Measurements from ENCODE around the gene MYBPHL.
"Not testable (repeated sequence)": the region's sequence is repeated elsewhere in the genome, so short reads cannot be mapped to it uniquely, and the experiment has no call there.

Gene MYBPHL

DNA sequence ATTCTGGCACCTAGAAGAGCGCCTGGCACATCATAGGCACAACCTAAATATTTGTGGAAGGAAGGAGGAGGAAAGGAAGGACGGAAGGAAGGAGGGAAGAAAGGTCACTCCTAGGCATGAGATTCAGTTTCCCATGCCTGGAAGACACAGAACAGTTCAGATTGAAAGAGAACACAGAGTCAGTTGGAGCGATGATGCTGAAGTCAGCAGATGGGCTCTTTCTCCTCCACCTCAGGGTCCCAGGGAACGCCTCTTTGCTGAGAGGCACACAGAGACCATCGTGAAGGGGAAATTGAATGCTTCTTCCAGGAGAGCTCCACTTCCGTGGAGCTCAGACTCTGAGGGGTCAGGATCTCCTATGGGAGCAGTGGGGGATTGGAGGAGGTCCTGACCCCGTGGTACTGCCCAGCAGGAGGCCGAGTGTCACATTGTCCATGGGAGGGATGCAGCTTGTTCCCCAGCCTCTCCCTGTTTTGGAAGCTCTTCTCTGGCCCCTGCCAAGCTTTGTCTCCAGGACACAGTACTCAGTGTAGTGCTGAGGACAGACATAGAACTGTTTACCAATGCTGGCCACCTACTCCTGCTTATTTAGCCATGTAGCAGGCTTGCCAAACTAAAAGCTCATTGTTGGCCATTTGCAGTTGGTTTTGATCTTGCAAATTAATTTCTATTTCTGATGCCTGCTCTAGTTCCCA lies 2.4 kb downstream of the MYBPHL start:
- no peak for DNase-seq

DNA sequence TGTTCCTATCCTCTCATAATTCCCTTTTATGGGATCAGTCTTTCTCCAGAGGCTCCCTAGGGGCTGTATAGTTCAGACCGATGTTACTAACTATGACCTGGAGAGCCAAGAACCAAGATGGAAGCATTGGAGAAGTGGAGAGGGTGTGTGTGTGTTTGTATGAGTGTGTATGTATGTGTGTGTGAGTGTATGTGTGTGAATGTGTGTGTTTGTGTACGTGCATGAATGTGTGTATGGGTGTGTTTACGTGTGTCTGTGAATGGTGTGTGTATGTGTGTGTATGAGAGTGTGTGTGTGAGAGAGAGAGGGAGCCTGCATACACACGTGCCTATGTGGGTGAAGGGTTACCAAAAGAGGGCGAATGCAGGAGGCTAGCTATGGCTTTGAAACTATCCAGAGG lies 4.9 kb downstream of the MYBPHL start:
- no peak for DNase-seq

DNA sequence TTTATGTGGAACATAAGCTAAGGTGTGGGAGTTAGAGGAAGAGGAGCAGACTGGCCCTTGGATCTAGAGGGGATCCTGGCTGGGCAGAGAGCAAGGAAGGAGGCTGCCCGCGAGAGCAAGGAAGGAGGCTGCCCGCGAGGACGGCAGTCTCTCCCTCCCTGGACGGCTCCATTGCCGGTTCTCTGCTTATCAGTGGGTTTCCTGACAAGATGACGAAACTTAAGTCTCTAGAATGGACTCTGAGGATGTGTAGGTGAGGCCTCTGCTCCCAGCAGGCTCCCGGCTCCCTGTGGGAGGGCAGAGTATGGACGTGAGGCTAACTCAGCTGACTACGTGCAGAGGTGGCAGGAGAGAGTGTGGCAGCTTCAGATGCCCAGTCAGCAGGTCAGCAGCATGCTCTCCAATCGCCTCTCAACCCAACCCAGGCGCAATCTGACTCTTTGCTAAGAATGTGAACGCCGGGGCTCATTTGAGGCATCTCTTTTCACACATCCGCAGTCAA lies 6.1 kb downstream of the MYBPHL start:
- DNase-seq, result no peak

DNA sequence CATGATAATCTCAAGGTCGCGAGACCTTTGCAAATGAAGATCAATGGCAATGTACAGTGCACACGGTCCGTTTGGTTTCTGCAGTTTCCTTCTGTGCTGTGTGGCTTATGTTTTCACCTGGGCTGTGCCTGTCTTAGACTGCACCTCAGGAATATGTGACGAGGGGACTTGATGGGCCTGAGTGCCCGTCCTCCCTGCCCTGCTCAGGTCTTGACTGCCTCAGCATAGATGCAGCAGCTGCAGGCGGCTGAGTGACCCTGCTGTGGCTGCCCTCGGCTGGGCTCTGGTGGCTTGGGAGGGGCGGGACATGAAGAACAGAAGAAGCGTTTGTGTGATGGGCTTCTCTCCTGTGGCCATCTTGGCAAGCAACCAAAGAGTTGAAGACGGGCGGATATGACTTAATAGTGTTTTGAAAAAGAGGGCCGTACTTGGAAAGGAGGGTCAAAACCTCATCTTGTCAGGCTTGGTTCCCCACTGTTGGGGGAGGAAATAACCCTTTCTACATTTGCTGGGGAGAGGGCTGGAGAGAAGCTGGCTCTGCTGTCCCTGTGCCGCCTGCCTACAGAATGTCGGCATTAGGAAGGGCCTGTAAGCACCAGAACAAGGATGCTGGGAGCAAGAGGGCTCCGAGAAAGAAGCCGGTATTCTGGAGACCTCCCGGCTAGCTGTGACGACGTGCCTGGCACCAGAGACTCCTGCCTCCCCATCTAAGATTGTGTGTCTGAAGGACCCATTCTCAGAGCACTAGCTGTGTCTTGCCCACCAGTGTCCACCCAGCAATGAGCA lies 7.1 kb downstream of the MYBPHL start:
- no peak for DNase-seq

DNA sequence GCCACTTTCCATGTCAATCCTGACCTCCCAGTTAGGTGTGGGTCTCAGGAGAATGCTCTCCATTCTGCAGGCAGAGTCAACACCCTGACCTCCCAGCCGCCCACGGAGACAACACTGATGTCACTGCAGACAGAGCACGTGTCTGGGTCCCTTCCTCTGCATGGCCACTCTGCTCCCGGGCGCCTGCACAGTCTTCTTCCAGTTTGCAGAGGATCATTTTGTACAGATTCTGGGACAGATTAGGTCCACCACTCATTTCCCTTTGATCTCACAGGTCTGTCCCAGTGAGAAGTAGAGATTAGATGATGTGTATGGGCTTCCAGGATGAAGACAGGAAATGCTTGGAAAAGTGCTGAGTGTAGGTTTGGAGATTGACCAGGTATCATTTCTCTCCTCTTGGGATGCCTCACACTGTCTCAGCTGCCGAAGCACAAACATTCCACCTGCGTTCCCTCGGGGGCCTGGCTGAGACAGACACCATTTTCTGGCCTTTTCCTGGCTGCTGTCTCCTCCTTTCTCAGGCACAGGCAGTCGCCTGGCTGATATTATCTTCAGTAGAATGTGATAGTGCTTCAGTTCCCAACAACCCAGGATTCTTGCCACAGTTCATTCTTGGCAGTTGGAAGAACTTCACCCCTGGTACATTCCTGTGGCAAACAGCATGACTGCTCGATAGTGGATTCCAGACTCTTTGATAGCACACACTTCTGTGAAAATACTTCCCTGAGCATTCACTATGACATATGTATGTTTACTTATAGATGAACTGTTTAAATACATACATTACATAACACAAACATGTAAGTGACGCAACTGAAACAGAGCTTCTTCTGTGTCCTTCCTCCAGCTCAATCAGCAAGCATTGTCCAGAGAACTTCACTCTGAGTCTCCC lies 7.9 kb downstream of the MYBPHL start:
- no peak for DNase-seq

DNA sequence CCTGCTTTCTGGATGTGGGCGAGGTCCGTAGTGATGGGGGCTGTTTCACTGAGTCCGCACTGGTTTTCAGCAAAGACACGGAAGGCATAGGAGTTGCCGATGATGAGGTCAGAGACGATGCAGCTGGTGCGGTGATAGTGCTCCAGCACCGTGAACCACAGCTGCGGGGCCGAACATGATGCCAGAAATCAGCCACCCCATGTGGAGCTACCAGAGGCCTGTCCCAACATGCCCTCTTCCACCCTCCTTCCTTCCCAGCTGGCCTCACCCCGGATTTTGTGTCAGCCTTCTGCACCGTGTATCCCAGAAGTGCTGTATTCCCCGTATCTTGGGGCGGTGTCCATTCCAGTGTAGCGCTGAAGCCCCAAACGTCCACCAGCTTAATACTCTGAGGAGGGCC lies 10.0 kb downstream of the MYBPHL start:
- no peak for DNase-seq

DNA sequence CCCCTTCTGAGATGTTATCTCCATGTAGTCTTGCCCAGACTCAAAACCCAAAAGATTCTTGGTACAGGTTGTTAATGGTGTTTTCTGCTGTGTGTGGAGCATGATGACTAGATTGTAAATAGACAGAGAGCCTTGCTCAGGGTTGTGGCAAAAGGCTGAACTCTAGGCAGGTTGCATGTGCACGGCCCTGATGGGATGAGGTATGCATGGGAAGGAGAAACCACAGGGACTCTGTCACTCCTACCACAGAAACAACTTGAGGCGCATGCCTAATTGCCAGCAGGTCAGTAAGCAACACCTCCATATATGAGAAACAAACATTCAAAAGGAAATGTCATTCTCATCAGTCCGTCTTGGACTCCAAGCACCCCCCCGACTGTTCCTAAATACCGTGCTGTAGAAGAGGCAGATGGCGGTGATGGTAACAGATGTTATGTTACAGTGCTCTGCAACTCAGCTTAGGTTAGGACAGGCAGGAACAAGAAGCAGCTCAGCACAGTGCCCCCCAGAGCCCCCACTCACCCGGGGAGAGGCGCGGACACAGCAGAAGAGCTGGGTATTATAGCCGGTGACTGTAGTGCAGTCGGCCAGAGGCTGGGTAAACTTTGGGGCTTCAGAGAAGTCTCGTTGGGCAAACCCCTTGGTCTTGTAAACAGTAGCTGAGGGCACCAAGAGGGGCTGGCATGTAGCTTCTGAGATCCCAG lies 10.9 kb downstream of the MYBPHL start:
- no peak for DNase-seq

DNA sequence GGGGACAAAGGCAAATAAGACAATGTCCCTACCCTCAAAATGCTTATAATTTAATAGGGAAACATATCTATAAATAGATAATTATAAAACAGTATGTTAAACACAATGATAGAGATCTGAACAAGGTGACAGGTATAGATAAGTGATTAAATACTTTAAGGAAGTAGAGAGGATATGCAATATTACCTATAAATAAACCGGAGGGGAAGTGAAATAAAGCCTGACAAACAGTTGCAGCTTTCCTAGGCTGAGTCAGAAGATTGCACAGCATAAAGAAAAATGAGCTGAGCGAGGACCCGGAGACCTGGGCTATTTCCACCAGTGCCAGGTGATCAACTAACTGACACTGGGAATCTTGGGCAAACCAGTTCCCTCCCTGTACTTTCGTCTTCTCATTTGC lies 12.3 kb downstream of the MYBPHL start:
- no peak for DNase-seq

DNA sequence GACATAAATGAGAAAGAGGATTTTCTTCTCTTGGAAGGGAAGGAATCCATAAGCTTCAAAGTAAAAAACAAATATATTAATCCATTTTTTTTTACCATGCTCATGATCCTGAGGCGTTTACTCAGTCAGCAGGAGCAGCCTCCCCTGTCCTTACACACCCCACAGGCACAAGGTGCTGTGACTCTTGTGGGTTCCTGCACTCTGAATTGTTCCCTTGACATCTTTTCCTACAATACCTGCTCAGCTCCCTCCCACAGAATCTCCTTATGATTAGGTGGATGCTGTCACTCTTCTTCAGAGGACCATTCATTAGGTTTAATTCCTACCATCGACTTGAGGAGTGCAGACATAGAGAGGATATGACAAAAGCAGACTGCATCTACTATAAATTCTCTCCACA lies 13.8 kb downstream of the MYBPHL start:
- no peak for DNase-seq

DNA sequence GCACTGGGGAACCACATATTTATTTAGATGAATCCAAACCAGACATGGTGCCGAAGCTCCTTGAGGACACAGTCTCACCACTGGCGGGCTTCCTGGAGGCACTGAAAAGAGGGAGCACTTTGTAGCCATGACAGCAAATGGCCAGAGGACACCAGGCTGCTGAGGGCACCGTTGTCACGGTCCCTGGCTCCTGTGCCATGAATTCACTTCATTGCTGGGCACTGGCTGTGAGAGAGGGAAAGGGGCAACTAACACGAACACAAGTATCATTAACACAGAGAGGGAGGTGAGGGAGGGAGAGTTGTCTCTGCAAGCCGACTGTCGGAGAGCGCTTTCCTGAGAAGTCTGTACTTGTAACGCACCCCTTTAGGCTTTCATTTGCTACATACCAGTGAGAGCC lies 14.4 kb downstream of the MYBPHL start:
- no peak for DNase-seq

DNA sequence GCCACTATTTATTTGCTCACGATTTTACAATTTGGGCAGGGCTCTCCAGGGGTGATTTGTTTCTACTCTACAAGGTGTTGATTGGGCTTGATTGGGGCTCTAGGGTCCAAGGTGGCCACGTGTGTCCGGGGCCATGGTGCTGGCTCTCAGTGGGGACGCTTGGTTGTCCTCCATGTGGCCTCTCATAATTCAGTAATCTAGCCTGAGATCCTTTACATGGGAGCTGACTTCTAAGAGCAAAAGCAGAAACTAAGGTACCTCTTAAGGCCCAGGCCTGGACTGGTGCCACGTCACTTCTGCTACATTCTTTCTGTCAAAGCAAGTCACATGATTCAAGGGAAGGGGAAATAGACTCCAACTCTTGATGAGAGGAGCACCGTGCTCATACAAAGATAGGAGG lies 15.8 kb downstream of the MYBPHL start:
- no peak for DNase-seq

DNA sequence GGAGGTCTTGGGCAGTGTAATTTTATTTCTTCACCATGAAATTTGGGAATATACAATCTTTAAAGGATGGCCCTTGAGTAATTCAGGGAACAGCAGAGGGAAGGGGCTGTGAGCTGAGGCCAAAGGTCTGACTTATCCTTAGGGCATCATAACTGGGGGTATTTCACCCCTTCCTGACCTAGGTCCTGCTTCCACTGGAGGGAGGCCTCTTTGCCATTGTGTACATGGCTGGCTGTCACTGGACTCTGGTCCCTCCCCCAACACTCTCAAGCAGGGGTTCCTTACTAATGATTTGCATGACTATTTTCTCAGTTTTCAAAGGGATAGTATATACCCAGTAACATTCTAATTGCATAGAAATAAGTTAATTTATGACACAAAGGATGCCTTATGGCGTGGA lies 16.7 kb downstream of the MYBPHL start:
- no peak for DNase-seq

DNA sequence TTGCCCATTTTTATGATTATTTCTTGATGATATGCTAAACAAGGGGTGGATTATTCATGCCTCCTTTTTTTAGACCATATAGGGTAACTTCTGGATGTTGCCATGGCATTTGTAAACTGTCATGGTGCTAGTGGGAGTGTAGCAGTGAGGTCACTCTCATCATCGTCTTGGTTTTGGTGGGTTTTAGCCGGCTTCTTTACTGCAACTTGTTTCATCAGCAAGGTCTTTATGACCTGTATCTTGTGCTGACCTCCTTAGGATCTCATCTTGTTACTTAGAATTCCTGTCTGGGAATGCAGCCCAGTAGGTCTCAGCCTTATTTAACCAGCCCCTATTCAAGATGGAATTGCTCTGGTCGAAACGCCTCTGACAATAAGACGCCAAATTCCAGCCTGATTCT lies 20.0 kb downstream of the MYBPHL start:
- not testable (repeated sequence) for DNase-seq

DNA sequence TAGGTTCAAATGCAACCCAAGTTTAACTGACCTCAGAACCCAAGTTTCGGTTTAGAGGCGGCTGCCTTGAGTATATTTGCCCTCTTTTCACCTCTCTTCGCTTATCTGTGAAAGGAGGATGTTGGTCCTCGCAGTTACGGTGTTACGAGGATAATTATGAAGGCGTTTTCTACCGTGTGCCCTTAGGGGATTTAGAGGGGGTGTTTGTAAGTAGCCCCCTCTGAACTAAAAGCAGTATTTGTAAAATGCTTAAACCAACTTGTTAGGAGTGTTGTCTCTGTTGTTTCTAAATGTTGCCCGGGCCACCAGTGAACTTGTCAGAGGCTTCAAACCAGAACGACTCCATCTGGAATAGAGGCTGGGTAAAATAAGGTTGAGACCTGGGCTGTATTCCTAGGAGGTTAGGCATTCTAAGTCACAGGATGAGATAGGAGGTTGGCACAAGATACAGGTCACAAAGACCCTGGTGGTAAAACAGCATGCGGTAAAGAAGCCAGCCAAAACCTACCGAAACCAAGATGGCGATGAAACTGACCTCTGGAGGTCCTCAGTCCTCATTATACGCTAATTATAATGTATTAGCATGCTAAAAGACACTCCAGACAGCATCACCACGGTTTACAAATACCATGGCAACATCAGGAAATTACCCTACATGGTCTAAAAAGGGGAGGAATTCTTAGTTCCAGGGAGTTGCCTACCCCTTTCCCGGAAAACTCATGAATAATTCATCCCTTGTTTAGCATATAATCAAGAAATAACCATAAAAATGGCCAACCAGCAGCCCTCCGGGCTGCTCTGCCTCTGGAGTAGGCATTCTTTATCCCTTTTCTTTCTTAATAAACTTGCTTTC lies 22.8 kb downstream of the MYBPHL start:
- DNase-seq, result no peak

DNA sequence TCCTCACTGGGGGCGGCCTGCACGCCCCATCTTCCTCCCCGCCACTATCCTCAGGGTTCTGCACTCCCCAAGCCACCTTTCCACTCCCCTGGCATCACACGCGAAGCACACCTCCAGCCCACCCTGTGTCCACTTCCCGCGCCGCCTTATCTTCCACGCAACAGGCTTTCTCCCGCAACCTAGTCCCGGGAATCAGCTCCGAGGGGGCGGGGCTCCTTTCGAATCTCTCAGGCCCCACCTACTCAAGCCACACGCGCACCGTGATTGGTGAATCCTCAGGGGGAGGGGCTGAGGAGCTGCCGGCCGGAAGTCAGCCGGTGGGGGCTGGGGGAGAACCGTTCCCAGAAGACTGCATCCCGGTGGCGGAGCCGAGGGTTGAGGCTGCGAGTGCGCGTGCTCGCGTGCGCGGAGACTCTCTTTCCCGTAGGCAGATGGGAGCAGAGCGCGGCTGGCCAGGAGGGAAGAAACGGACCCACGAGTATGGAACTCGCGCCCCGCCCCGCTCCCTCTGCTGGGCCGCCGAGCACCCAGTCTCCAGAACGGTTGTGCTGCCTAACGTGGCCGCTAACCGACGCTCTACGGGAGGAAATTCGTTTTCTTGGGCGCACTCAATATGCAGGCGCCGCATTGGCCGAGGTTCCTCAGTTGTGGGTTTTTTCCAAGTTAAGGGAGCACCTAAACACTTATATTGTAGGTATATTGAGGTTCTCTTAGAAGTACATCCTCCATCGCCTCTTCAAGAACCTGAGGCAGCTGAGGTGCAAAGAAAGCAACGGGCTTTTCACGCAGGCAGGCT lies 23.7 kb downstream of the MYBPHL start, which contains the start of gene PSRC1:
Gene PSRC1 (minus strand): TSS at position 194 of the 796 bp plus-strand sequence.
- DNase-seq, result peak; percentile 87

DNA sequence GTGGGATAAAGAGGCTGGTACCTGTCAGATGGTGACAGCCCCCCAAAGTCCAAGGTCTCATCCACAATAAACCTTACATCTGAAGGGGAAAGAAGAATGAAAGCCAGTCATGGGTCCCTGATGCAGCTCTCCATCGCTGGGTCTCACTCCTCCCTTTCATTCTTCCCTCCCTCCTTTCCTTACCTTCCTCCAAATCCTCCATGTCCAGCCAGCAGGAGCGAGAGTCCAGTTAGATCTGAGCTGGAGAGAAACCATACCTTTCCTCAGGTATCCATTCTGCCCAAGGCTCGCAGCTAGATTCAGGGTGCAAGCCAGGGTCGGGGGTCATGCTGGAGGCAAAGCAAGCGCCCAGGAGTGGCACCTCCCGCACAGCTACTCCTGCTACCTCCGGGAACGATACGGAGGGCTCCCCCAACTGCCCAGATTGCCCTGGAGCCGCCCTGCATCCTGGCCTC lies 24.3 kb downstream of the MYBPHL start:
- DNase-seq, result no peak

DNA sequence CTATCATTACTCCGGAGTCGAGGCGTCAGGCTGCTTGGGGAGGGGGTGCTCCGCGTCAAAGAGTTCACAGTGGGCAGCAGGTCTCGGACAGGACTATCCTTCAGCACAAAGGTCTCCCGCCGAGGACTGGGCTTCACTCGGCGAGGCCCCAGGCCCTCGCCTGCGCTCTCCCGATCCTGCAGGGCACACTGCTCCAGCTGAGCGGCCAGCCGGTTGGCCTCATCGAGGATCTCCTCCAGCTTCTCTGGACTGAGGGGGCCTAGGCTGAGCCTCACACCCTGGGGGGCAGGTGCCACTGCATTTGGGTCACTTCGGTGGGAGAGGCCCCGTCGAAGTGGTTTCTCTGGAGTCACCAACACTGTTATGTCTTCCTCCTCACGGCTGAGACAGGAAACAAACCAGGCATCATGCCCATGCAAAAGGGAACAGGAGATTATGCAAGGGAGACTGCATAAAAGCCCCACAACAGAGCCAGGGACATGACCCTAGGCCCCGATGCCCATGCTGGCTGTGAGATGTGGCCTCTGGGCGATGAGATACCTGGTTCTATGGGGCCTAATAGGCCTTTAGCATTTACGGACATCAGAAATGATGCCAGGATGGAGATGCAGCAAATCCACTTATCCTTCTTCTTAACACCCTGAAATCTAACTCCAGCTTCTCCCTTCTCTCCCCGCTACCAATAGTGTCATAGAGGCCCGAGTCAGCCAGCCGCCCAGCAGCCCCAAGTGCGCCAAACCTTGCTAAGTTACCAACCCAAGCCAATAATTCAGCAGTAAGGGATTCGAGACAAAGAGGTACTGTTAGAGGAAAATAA lies 24.9 kb downstream of the MYBPHL start:
- DNase-seq, result no peak

DNA sequence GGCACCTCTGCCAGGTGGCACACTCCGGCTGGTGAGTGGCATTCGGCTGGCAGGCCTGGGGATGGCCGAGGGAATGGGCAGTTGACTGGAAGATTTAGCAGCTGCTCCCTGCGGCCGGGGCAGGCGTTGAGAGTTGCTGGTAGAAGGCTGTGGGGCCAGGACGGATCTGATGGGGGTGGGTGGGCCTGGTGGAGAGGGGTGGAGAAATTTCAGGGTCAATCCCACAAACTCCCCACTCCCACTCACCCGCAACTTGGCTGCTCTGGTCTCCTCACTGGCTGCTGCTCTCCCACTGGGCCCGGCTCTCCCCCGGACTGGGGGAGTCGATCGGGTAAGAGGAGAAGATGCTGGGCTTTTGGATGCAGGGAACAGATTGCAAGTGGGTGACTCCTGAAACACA lies 25.9 kb downstream of the MYBPHL start:
- DNase-seq, result no peak

DNA sequence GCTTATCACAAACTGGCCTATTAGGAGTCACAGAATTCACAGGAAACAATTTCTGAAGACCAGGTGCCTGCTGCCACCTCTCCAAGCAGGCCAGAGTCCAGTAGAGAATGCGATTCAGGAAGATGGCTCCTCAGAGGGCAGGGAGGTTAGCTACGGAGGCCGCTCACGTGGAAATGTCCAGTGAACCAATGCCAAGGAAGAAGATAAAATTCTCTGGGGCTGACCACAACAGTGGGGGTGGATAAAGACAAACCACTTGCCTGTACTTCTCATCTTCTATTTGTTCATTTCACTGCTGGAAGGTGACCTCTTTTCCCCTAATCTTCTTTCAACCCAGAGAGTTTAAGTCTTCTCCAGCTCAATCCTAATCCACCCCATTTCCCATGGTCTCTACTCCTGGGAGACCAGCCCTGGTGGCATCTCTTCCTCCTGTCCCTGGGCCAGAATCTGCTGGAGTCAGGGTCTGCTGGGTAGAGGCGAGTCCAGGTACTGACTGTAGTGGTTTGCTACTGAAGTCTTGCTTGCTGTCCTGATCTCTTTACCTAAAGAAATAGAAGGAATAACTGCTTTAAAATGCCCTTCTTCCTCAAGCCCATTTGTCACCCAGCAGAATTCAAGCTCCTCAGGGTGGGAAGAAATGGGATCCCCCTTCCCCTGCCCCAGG lies 27.1 kb downstream of the MYBPHL start:
- DNase-seq, result no peak
